ENCODE results near the gene BBS9. TPM values are rescaled to one million over a fixed set of nuclear protein-coding genes. Genes with fewer than 3 reads are reported as not detected.

The BBS9 gene
- total and polyA plus RNA-seq, 2 experiments from 2014 or later, result 27.2 to 66.1 TPM

DNA sequence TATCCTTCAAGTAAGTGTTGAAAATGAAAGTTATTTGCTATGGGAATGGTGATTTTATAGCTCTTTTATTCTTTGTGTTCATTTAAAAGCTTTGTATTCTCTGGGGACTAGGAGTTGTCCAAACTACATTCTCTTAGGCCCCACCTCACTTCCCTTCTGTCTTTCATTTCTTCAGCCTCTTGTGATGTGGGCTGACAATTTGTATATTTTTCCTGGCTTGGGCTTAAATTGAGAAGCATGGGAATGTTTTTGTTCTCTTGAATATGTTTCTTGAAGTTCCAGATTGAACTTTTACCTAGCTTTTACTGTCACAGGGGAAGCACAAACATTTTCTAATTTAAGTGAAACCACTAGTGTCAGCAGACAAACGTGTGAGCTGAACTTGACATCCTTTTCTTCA, 27.9 kb downstream of the BBS9 start (continued):
- no peak for TF ChIP-seq STAT1 (IDR thresholded peaks at IDR 0.05; ENCODE audit: unreplicated experiment)
- TF ChIP-seq EZH2phosphoT487 (IDR thresholded peaks at IDR 0.05; ENCODE audit: unreplicated experiment), result no peak

DNA sequence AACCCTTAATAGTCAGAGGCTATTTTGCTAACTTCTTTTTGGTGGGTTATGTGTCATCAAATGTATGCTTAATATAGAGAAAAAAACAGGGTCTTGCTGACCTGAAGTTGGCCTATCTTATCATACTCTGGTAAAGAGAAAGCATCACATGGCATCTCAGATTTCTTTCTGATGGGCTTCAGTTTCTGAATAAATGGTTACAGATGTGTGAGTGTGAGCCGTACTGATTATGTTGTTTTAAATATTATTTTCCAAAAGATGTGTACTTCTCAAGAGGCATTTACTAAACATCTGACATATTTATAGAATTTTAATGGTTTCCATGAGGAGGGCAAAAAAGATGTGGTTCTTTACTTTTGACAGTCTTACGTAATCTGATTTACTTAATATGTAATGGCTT, 28.4 kb downstream of the BBS9 start:
- no peak overlapping the region for H3K4me2 ChIP-seq
- no peak overlapping the region for H2AFZ ChIP-seq
- H3K4me1 ChIP-seq (ENCODE audit: insufficient read depth), result no peaks in the 10 kb centered on the region
- Mint-ChIP-seq H3K27ac (no peak overlapping the region), H3K36me3 (ENCODE audit: low read depth) (no peaks in the 10 kb centered on the region), H3K27me3 (ENCODE audit: insufficient read depth, low read depth, poor library complexity) (no peaks in the 10 kb centered on the region), H3K4me3 (no peak overlapping the region), H3K9me3 (peaks cover 8% of the 10 kb centered on the region; the same call in 2 of the 3 replicates), H3K4me1 (no peaks in the 10 kb centered on the region)
- 0 out of 2 replicates have a peak, but pooled peaks cover 3% of the 10 kb centered on the region for H3K9me2 ChIP-seq (ENCODE audit: insufficient read depth)
- TF ChIP-seq, protein P1, sequence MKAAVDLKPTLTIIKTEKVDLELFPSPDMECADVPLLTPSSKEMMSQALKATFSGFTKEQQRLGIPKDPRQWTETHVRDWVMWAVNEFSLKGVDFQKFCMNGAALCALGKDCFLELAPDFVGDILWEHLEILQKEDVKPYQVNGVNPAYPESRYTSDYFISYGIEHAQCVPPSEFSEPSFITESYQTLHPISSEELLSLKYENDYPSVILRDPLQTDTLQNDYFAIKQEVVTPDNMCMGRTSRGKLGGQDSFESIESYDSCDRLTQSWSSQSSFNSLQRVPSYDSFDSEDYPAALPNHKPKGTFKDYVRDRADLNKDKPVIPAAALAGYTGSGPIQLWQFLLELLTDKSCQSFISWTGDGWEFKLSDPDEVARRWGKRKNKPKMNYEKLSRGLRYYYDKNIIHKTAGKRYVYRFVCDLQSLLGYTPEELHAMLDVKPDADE (IDR thresholded peaks at IDR 0.05), result no peak
- no peak for TF ChIP-seq POLR2AphosphoS5 (IDR thresholded peaks at IDR 0.05; ENCODE audit: low read depth)
- no peak for TF ChIP-seq JUNB (IDR thresholded peaks at IDR 0.05; ENCODE audit: unreplicated experiment)
- no peak for TF ChIP-seq EZH2 (IDR thresholded peaks at IDR 0.05; ENCODE audit: low read depth, unreplicated experiment)
- no peak for TF ChIP-seq ZNF331 (CRISPR knock-in tag; IDR thresholded peaks at IDR 0.05; ENCODE audit: low read depth)
- no peak for TF ChIP-seq CREB1 (CRISPR knock-in tag; IDR thresholded peaks at IDR 0.05; ENCODE audit: low read depth)
- no peak for TF ChIP-seq NANOG (IDR thresholded peaks at IDR 0.05; ENCODE audit: borderline replicate concordance)
- TF ChIP-seq ZNF114 (CRISPR knock-in tag; IDR thresholded peaks at IDR 0.05), result no peak
- TF ChIP-seq, protein P2, sequence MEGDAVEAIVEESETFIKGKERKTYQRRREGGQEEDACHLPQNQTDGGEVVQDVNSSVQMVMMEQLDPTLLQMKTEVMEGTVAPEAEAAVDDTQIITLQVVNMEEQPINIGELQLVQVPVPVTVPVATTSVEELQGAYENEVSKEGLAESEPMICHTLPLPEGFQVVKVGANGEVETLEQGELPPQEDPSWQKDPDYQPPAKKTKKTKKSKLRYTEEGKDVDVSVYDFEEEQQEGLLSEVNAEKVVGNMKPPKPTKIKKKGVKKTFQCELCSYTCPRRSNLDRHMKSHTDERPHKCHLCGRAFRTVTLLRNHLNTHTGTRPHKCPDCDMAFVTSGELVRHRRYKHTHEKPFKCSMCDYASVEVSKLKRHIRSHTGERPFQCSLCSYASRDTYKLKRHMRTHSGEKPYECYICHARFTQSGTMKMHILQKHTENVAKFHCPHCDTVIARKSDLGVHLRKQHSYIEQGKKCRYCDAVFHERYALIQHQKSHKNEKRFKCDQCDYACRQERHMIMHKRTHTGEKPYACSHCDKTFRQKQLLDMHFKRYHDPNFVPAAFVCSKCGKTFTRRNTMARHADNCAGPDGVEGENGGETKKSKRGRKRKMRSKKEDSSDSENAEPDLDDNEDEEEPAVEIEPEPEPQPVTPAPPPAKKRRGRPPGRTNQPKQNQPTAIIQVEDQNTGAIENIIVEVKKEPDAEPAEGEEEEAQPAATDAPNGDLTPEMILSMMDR (conservative IDR thresholded peaks at IDR 0.05; ENCODE audit: low read depth in 2 of 2), result no peak
- TF ChIP-seq EZH2phosphoT487 (IDR thresholded peaks at IDR 0.05; ENCODE audit: unreplicated experiment), result no peak
- TF ChIP-seq, protein P3, sequence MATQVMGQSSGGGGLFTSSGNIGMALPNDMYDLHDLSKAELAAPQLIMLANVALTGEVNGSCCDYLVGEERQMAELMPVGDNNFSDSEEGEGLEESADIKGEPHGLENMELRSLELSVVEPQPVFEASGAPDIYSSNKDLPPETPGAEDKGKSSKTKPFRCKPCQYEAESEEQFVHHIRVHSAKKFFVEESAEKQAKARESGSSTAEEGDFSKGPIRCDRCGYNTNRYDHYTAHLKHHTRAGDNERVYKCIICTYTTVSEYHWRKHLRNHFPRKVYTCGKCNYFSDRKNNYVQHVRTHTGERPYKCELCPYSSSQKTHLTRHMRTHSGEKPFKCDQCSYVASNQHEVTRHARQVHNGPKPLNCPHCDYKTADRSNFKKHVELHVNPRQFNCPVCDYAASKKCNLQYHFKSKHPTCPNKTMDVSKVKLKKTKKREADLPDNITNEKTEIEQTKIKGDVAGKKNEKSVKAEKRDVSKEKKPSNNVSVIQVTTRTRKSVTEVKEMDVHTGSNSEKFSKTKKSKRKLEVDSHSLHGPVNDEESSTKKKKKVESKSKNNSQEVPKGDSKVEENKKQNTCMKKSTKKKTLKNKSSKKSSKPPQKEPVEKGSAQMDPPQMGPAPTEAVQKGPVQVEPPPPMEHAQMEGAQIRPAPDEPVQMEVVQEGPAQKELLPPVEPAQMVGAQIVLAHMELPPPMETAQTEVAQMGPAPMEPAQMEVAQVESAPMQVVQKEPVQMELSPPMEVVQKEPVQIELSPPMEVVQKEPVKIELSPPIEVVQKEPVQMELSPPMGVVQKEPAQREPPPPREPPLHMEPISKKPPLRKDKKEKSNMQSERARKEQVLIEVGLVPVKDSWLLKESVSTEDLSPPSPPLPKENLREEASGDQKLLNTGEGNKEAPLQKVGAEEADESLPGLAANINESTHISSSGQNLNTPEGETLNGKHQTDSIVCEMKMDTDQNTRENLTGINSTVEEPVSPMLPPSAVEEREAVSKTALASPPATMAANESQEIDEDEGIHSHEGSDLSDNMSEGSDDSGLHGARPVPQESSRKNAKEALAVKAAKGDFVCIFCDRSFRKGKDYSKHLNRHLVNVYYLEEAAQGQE (IDR thresholded peaks at IDR 0.05; ENCODE audit: unreplicated experiment), result no peak
- no peaks in the 10 kb centered on the region for H3K79me2 ChIP-seq (replicated peaks; ENCODE audit: insufficient read depth)
- DNase-seq (ENCODE audit: low spot score) (no peak), ATAC-seq (no peak)
- H3K4me3 ChIP-seq, result no peak overlapping the region
- H3K27ac ChIP-seq (ENCODE audit: low read depth), result no peak overlapping the region
- H3F3A ChIP-seq (replicated peaks; ENCODE audit: low read depth), result no peaks in the 10 kb centered on the region
- H3K36me3 ChIP-seq (ENCODE audit: insufficient read depth), result no peaks in the 10 kb centered on the region
- H4K20me1 ChIP-seq (replicated peaks; ENCODE audit: insufficient read depth), result no peaks in the 10 kb centered on the region
- no peaks in the 10 kb centered on the region for H3K27me3 ChIP-seq (ENCODE audit: insufficient read depth)

Data from GM23338 (cell line).